GM12878 (cell line): ENCODE results near the gene SEZ6L2. TPM values are rescaled to one million over a fixed set of nuclear protein-coding genes. Genes with fewer than 3 reads are reported as not detected.

Experiments
- DPF2 ChIP-seq: fragments of 450-650 bp; IDR thresholded peaks from 2 replicates; pipeline ENCODE4 v1.6.1; 2017; ENCODE audit warnings: mild to moderate bottlenecking
- EP300 ChIP-seq, 2 experiments: fragments of 150-350 bp in 1 of 2; IDR thresholded peaks; 2 replicates each; pipeline ENCODE4 v1.6.1; 2011 to 2012; ENCODE audit warnings: low read depth in 2 of 2, low read length in 2 of 2, borderline replicate concordance in 1 of 2, improper control_type of control experiment in 1 of 2, inconsistent platforms in 1 of 2; ENCODE audit not compliant: control insufficient read depth in 1 of 2
- GATAD2B ChIP-seq: fragments of 450-650 bp; conservative IDR thresholded peaks from 2 replicates; pipeline ENCODE4 v1.6.1; 2017; ENCODE audit warnings: low read depth, mild to moderate bottlenecking, moderate library complexity
- HDAC2 ChIP-seq: fragments of 200-600 bp; sonication (generic); IDR thresholded peaks from 2 replicates; pipeline ENCODE4 v1.6.1; 2017
- HDAC6 ChIP-seq: fragments of 200-600 bp; sonication (generic); IDR thresholded peaks from one replicate; pipeline ENCODE4 v1.8.0; 2017; ENCODE audit warnings: antibody characterized with exemption; ENCODE audit not compliant: unreplicated experiment
- IKZF2 ChIP-seq, 2 experiments: fragments of 450-650 bp; IDR thresholded peaks; 2 replicates each; pipeline ENCODE4 v1.6.1; 2017; ENCODE audit warnings: mild to moderate bottlenecking in 2 of 2, moderate library complexity in 2 of 2
- KAT2A ChIP-seq: conservative IDR thresholded peaks from 2 replicates; pipeline ENCODE4 v1.6.1; 2011; ENCODE audit warnings: low read depth, low read length; ENCODE audit not compliant: control insufficient read depth
- RUNX3 ChIP-seq: IDR thresholded peaks from 2 replicates; pipeline ENCODE4 v1.6.1; 2012; ENCODE audit warnings: low read length, inconsistent platforms
- SIX5 ChIP-seq: IDR thresholded peaks from 2 replicates; pipeline ENCODE4 v1.6.1; 2011; ENCODE audit warnings: mild to moderate bottlenecking, low read depth, low read length, moderate library complexity; ENCODE audit not compliant: severe bottlenecking
- SMARCA5 ChIP-seq: fragments of 450-650 bp; IDR thresholded peaks from 2 replicates; pipeline ENCODE4 v1.6.1; 2017; ENCODE audit warnings: mild to moderate bottlenecking
- SPI1 ChIP-seq: IDR thresholded peaks from 2 replicates; pipeline ENCODE4 v1.6.1; 2011; ENCODE audit warnings: low read depth, mild to moderate bottlenecking, low read length, moderate library complexity, borderline replicate concordance; ENCODE audit not compliant: insufficient read depth
- SREBF2 ChIP-seq: IDR thresholded peaks from 2 replicates; pipeline ENCODE4 v1.6.1; 2012; ENCODE audit warnings: mild to moderate bottlenecking, low read length
- TCF7 ChIP-seq: IDR thresholded peaks from 2 replicates; pipeline ENCODE4 v1.6.1; 2014; ENCODE audit warnings: antibody characterized with exemption, borderline replicate concordance
- ZNF384 ChIP-seq: IDR thresholded peaks from 2 replicates; pipeline ENCODE4 v1.6.1; 2012; ENCODE audit warnings: low read depth, mild to moderate bottlenecking, low read length, improper control_type of control experiment, borderline replicate concordance
- polyA plus RNA-seq, 11 experiments: library from polyadenylated mRNA; depleted of rRNA in 4 of 11; unstranded in 6 of 11; stranded (reverse) in 5 of 11; fragments of >200 nt; fragmentation: Nextera tagmentation in 4 of 11; fragmentation: Illumina TruSeq in 1 of 11; extraction: Ambion mirVana in 4 of 11; extraction: Trizol in 1 of 11; gene quantifications; 1 replicate in 1 of 11; 2 replicates in 10 of 11; pipeline versions ENCODE4 v1.2.1 to v1.2.3, GENCODE V29; 2011 to 2016; ENCODE audit warnings: inconsistent platforms in 2 of 11, missing spikeins in 2 of 11, low read depth in 1 of 11
- total RNA-seq, 4 experiments: library from RNA; depleted of rRNA in 3 of 4; stranded (reverse); fragments of >200 nt in 3 of 4; fragmentation: Illumina TruSeq in 1 of 4; extraction: Trizol in 1 of 4; gene quantifications; 2 replicates each; pipeline versions ENCODE4 v1.2.1 to v1.2.3, GENCODE V29; 2013 to 2021
- TF ChIP-seq, protein P1 (sequence below): fragments of 450-650 bp; IDR thresholded peaks from 2 replicates; pipeline ENCODE4 v1.6.1; 2017; ENCODE audit warnings: mild to moderate bottlenecking, moderate library complexity
- TF ChIP-seq, protein P2 (sequence below), 3 experiments: IDR thresholded peaks in 2 of 3; conservative IDR thresholded peaks in 1 of 3; 2 replicates each; pipeline ENCODE4 v1.5.1; 2011; ENCODE audit warnings: low read depth in 3 of 3, low read length in 3 of 3, mild to moderate bottlenecking in 3 of 3, control low read depth in 2 of 3, moderate library complexity in 2 of 3, inconsistent platforms in 1 of 3, mixed read lengths in 1 of 3; ENCODE audit not compliant: control insufficient read depth in 2 of 3, insufficient read depth in 1 of 3; ENCODE audit errors: extremely low read depth in 1 of 3
- TF ChIP-seq, protein P3 (sequence below): IDR thresholded peaks from 2 replicates; pipeline ENCODE4 v1.6.1; 2012; ENCODE audit warnings: mild to moderate bottlenecking, low read depth, low read length
- TF ChIP-seq, protein P4 (sequence below): fragments of 450-650 bp; IDR thresholded peaks from 2 replicates; pipeline ENCODE4 v1.6.1; 2016; ENCODE audit warnings: mild to moderate bottlenecking

The SEZ6L2 gene
- total and polyA plus RNA-seq, 10 of the 15 experiments (the other 5 are each of a cell fraction or from before 2014, with no cell fraction given), result 0.06 to 0.49 TPM; not detected in 8

DNA sequence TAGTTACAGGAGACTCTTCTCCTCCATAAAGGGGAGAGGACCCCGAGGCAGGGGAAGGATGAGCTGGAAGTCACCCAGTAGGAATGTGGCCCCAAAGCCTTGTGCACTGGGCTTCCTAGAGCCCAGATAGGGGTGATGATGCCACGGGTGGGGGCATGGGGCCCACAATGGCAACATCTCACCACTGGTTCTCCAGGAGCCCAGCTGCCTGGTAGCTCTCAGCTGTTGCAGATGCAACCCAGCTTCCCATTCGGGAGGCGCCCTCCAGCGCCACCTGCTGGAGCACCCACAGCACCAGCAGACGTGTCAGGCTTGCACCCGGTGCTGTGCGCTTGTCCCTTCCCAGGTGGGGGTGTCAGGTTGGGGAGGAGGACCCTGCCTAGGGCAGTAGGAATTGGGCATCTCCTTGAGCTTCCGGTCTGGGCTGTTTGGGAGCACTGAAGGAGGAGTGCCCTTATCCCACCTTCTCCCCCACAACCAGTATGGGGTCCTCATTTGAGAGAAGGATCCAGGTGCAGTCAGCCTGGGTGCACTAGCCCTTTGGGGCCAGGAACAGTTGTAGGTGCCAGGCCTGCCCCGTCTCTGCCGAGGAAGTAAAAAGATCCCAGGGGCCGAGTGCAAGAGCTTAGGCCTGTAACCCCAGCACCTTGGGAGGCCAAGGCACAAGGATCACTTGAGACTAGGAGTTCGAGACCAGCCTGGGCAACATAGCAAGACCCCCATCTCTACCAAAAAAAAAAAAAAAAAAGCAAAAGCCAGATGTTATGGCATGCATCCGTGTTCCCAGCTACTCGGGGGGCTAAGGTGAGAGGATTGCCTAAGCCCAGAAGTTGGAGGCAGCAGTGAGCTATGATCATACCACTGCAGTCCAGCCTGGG lies 50.7 kb downstream of the SEZ6L2 start (continued):
- TF ChIP-seq, protein P1, sequence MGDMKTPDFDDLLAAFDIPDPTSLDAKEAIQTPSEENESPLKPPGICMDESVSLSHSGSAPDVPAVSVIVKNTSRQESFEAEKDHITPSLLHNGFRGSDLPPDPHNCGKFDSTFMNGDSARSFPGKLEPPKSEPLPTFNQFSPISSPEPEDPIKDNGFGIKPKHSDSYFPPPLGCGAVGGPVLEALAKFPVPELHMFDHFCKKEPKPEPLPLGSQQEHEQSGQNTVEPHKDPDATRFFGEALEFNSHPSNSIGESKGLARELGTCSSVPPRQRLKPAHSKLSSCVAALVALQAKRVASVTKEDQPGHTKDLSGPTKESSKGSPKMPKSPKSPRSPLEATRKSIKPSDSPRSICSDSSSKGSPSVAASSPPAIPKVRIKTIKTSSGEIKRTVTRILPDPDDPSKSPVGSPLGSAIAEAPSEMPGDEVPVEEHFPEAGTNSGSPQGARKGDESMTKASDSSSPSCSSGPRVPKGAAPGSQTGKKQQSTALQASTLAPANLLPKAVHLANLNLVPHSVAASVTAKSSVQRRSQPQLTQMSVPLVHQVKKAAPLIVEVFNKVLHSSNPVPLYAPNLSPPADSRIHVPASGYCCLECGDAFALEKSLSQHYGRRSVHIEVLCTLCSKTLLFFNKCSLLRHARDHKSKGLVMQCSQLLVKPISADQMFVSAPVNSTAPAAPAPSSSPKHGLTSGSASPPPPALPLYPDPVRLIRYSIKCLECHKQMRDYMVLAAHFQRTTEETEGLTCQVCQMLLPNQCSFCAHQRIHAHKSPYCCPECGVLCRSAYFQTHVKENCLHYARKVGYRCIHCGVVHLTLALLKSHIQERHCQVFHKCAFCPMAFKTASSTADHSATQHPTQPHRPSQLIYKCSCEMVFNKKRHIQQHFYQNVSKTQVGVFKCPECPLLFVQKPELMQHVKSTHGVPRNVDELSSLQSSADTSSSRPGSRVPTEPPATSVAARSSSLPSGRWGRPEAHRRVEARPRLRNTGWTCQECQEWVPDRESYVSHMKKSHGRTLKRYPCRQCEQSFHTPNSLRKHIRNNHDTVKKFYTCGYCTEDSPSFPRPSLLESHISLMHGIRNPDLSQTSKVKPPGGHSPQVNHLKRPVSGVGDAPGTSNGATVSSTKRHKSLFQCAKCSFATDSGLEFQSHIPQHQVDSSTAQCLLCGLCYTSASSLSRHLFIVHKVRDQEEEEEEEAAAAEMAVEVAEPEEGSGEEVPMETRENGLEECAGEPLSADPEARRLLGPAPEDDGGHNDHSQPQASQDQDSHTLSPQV, result no peak
- TF ChIP-seq ZNF384 (no peak), TCF7 (no peak), GATAD2B (no peak), SREBF2 (no peak), KAT2A (no peak), HDAC2 (no peak), IKZF2 (IDR thresholded peaks at IDR 0.05) (no peak), SIX5 (no peak), EP300 (IDR thresholded peaks at IDR 0.05; ENCODE audit: borderline replicate concordance in 1 of 2, control insufficient read depth in 1 of 2, low read depth in 2 of 2, low read length in 2 of 2) (no peak), DPF2 (0 out of 2 replicates have a peak, but pooled peaks have one; percentile 38), SPI1 (no peak), RUNX3 (peak; percentile 33; the same call in 1 of the 2 replicates), SMARCA5 (peak; percentile 64; the same call in 1 of the 2 replicates), HDAC6 (no peak)
- TF ChIP-seq, protein P2, sequence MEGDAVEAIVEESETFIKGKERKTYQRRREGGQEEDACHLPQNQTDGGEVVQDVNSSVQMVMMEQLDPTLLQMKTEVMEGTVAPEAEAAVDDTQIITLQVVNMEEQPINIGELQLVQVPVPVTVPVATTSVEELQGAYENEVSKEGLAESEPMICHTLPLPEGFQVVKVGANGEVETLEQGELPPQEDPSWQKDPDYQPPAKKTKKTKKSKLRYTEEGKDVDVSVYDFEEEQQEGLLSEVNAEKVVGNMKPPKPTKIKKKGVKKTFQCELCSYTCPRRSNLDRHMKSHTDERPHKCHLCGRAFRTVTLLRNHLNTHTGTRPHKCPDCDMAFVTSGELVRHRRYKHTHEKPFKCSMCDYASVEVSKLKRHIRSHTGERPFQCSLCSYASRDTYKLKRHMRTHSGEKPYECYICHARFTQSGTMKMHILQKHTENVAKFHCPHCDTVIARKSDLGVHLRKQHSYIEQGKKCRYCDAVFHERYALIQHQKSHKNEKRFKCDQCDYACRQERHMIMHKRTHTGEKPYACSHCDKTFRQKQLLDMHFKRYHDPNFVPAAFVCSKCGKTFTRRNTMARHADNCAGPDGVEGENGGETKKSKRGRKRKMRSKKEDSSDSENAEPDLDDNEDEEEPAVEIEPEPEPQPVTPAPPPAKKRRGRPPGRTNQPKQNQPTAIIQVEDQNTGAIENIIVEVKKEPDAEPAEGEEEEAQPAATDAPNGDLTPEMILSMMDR (IDR thresholded peaks at IDR 0.05 in 2 of 3, conservative IDR thresholded peaks at IDR 0.05 in 1 of 3; ENCODE audit: control insufficient read depth in 2 of 3, extremely low read depth in 1 of 3, insufficient read depth in 1 of 3, low read depth in 3 of 3, low read length in 3 of 3), result peak; percentile 88 to 98 (median 90)
- TF ChIP-seq, protein P3, sequence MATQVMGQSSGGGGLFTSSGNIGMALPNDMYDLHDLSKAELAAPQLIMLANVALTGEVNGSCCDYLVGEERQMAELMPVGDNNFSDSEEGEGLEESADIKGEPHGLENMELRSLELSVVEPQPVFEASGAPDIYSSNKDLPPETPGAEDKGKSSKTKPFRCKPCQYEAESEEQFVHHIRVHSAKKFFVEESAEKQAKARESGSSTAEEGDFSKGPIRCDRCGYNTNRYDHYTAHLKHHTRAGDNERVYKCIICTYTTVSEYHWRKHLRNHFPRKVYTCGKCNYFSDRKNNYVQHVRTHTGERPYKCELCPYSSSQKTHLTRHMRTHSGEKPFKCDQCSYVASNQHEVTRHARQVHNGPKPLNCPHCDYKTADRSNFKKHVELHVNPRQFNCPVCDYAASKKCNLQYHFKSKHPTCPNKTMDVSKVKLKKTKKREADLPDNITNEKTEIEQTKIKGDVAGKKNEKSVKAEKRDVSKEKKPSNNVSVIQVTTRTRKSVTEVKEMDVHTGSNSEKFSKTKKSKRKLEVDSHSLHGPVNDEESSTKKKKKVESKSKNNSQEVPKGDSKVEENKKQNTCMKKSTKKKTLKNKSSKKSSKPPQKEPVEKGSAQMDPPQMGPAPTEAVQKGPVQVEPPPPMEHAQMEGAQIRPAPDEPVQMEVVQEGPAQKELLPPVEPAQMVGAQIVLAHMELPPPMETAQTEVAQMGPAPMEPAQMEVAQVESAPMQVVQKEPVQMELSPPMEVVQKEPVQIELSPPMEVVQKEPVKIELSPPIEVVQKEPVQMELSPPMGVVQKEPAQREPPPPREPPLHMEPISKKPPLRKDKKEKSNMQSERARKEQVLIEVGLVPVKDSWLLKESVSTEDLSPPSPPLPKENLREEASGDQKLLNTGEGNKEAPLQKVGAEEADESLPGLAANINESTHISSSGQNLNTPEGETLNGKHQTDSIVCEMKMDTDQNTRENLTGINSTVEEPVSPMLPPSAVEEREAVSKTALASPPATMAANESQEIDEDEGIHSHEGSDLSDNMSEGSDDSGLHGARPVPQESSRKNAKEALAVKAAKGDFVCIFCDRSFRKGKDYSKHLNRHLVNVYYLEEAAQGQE, result no peak
- TF ChIP-seq, protein P4, sequence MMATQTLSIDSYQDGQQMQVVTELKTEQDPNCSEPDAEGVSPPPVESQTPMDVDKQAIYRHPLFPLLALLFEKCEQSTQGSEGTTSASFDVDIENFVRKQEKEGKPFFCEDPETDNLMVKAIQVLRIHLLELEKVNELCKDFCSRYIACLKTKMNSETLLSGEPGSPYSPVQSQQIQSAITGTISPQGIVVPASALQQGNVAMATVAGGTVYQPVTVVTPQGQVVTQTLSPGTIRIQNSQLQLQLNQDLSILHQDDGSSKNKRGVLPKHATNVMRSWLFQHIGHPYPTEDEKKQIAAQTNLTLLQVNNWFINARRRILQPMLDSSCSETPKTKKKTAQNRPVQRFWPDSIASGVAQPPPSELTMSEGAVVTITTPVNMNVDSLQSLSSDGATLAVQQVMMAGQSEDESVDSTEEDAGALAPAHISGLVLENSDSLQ, result no peak
